Endothelial cell of umbilical vein (primary cell): ENCODE measurements around the gene ANKRD62. TPM values are rescaled to one million over a fixed set of nuclear protein-coding genes. Genes with fewer than 3 reads are reported as not detected.

ENCODE experiments used
- BruUV-seq: library from RNA; stranded (reverse); fragments of 400-500 nt; replicated peaks from 2 replicates; lab custom pipeline; 2021; lab: Mats Ljungman, UMichigan
- CTCF ChIA-PET: fragments of 300-600, 350-600 bp; sonication (Branson Sonifier 250); formaldehyde crosslinking; loops from one replicate; lab custom pipeline; 2021; ENCODE audit warnings: antibody characterized with exemption, inconsistent platforms; lab: Charles Lee
- POLR2A ChIA-PET: fragments of 300-600, 350-600 bp; sonication (Branson Sonifier 250); formaldehyde crosslinking; loops from one replicate; lab custom pipeline; 2021; ENCODE audit warnings: antibody characterized with exemption, inconsistent platforms; lab: Charles Lee
- DNase-seq: peaks from one replicate; pipeline ENCODE4 v3.0.0-alpha.2; 2011; ENCODE audit warnings: low read depth, low spot score
- FAIRE-seq: peaks from 2 replicates; lab custom pipeline; 2011; peaks lifted over from hg19 to GRCh38; lab: Jason Lieb, UNC
- H2AFZ ChIP-seq: 2 replicates; pipeline ENCODE4 v1.6.0; 2012; ENCODE audit warnings: low read depth, low read length, control low read depth, inconsistent platforms
- H3K27ac ChIP-seq: 2 replicates; pipeline ENCODE4 v1.5.1; 2011; ENCODE audit warnings: low read depth, mild to moderate bottlenecking, control low read depth, low read length, moderate library complexity; ENCODE audit not compliant: insufficient read depth
- H3K27me3 ChIP-seq, 2 experiments: 2 replicates each; pipeline versions ENCODE4 v1.6.0 to v1.6.1; 2011; ENCODE audit warnings: low read length in 2 of 2, mixed read lengths in 1 of 2; ENCODE audit not compliant: control insufficient read depth in 2 of 2, insufficient read depth in 2 of 2
- H3K36me3 ChIP-seq, 2 experiments: 2 replicates in 1 of 2; 3 replicates in 1 of 2; pipeline ENCODE4 v1.5.1; 2011; ENCODE audit warnings: low read length in 2 of 2, mild to moderate bottlenecking in 1 of 2, moderate library complexity in 1 of 2; ENCODE audit not compliant: control insufficient read depth in 2 of 2, insufficient read depth in 2 of 2; ENCODE audit errors: extremely low read depth in 1 of 2
- H3K4me1 ChIP-seq: 3 replicates; pipeline ENCODE4 v1.5.1; 2011; ENCODE audit warnings: mild to moderate bottlenecking, low read length; ENCODE audit not compliant: control insufficient read depth, insufficient read depth; ENCODE audit errors: extremely low read depth
- H3K4me2 ChIP-seq: 2 replicates; pipeline ENCODE4 v1.6.1; 2011; ENCODE audit warnings: low read length, control low read depth, mixed read lengths; ENCODE audit not compliant: insufficient read depth
- H3K4me3 ChIP-seq, 3 experiments: fragments of 200-600 bp in 1 of 3; sonication (generic), shearing (Covaris generic) in 1 of 3; replicated peaks in 1 of 3; 2 replicates each; pipeline ENCODE4 v1.5.1; 2011 to 2016; ENCODE audit warnings: control low read depth in 3 of 3, low read length in 3 of 3, mild to moderate bottlenecking in 2 of 3, inconsistent platforms in 1 of 3, low read depth in 1 of 3, moderate library complexity in 1 of 3; ENCODE audit not compliant: insufficient read depth in 1 of 3
- H3K79me2 ChIP-seq: 2 replicates; pipeline ENCODE4 v1.6.0; 2012; ENCODE audit warnings: low read length, inconsistent platforms; ENCODE audit not compliant: control insufficient read depth, insufficient read depth
- H3K9ac ChIP-seq: replicated peaks from 2 replicates; pipeline ENCODE3; 2011; ENCODE audit warnings: low read length, control low read depth; ENCODE audit not compliant: insufficient read depth; ENCODE audit errors: extremely low read depth
- H3K9me1 ChIP-seq: replicated peaks from 3 replicates; pipeline ENCODE4 v1.6.0; 2011; ENCODE audit warnings: mild to moderate bottlenecking, low read length; ENCODE audit not compliant: control insufficient read depth, insufficient read depth; ENCODE audit errors: extremely low read depth
- H3K9me3 ChIP-seq: replicated peaks from 2 replicates; pipeline ENCODE4 v1.5.1; 2012; ENCODE audit warnings: low read length, inconsistent platforms; ENCODE audit not compliant: control insufficient read depth, insufficient read depth
- H4K20me1 ChIP-seq: replicated peaks from 2 replicates; pipeline ENCODE3; 2011; ENCODE audit warnings: mild to moderate bottlenecking, low read length; ENCODE audit not compliant: control insufficient read depth, insufficient read depth; ENCODE audit errors: extremely low read depth
- CTCF ChIP-seq, 2 donors: IDR thresholded peaks; 1 replicate in 1 of 2; 2 replicates in 1 of 2; pipeline ENCODE4 v1.5.1; 2011; ENCODE audit warnings: low read length in 2 of 2, mild to moderate bottlenecking in 2 of 2, moderate library complexity in 2 of 2, control low read depth in 1 of 2, inconsistent platforms in 1 of 2, low read depth in 1 of 2; ENCODE audit not compliant: insufficient read depth in 1 of 2; ENCODE audit errors: extremely low read depth in 1 of 2
- EZH2 ChIP-seq: IDR thresholded peaks from 2 replicates; pipeline ENCODE4 v1.6.1; 2012; ENCODE audit warnings: borderline replicate concordance, low read depth, mild to moderate bottlenecking, moderate library complexity, low read length, inconsistent platforms; ENCODE audit not compliant: severe bottlenecking
- GATA2 ChIP-seq: IDR thresholded peaks from 2 replicates; pipeline ENCODE4 v1.7.0; 2011; ENCODE audit warnings: low read depth, mild to moderate bottlenecking, moderate library complexity, mixed read lengths, low read length; ENCODE audit not compliant: insufficient read length, insufficient read depth
- JUN ChIP-seq: IDR thresholded peaks from 2 replicates; pipeline ENCODE4 v1.6.1; 2011; ENCODE audit warnings: borderline replicate concordance, low read depth; ENCODE audit not compliant: insufficient read length, insufficient read depth
- MAX ChIP-seq: IDR thresholded peaks from 2 replicates; pipeline ENCODE4 v1.6.1; 2011; ENCODE audit not compliant: insufficient read depth, insufficient read length
- MYC ChIP-seq: IDR thresholded peaks from one replicate; pipeline ENCODE4 v1.6.1; 2011; ENCODE audit warnings: mild to moderate bottlenecking, low read depth, low read length
- POLR2A ChIP-seq: IDR thresholded peaks from 2 replicates; pipeline ENCODE4 v1.6.1; 2012; ENCODE audit warnings: low read depth, mild to moderate bottlenecking, control low read depth, low read length
- POLR2AphosphoS5 ChIP-seq: IDR thresholded peaks from 2 replicates; pipeline ENCODE4 v1.6.1; 2012; ENCODE audit warnings: low read depth, mild to moderate bottlenecking, control low read depth, low read length, moderate library complexity; ENCODE audit not compliant: insufficient read depth
- dilution Hi-C: fragments of 300-500 bp; cut with MboI; formaldehyde crosslinking; loops from one replicate; pipeline ENCODE4 v1.15.0; 2019; ENCODE audit warnings: low sequenced_read_pairs; ENCODE audit not compliant: extremely low pct_ligation_motif_present
- intact Hi-C: fragments of 100-400 bp; cut with micrococcal nuclease; formaldehyde crosslinking; loops from one replicate; pipeline ENCODE4 v1.10.0; 2022
- polyA plus RNA-seq, 4 experiments: library from polyadenylated mRNA; depleted of rRNA in 3 of 4; stranded (reverse) in 3 of 4; unstranded in 1 of 4; fragments of >200 nt; gene quantifications; 2 replicates each; pipeline versions ENCODE4 v1.2.1 to v1.2.3, GENCODE V29; 2011 to 2012; ENCODE audit warnings: missing spikeins in 1 of 4
- total RNA-seq: library from RNA; stranded (reverse); gene quantifications from 2 replicates; pipeline ENCODE4 v1.2.3, GENCODE V29; 2021

Gene ANKRD62
- total and polyA plus RNA-seq, 2 donors (not counting 3 experiments of a cell fraction or from before 2014, with no cell fraction given): not detected

- no peak overlapping the region for H2AFZ ChIP-seq
- H3K4me1 ChIP-seq: no peaks in the 10 kb centered on the region
- TF ChIP-seq POLR2AphosphoS5: no peak
- no peak for TF ChIP-seq MYC
- no peak for TF ChIP-seq CTCF (IDR thresholded peaks at IDR 0.05; ENCODE audit: extremely low read depth in 1 of 2, insufficient read depth in 1 of 2, low read depth in 1 of 2, low read length in 2 of 2)
- no peak for TF ChIP-seq MAX
- TF ChIP-seq EZH2: no peak
- no peak for TF ChIP-seq JUN
- no peak for TF ChIP-seq GATA2
- no peak for TF ChIP-seq POLR2A
- DNase-seq: no peak
- no peak overlapping the region for H3K4me3 ChIP-seq
- H3K9ac ChIP-seq: no peak overlapping the region
- peaks cover 2 to 10% of the 10 kb centered on the region in 2 experiments for H3K27me3 ChIP-seq
- BruUV-seq: no TSS peak
- no peak overlapping the region for H3K4me2 ChIP-seq
- intact Hi-C loops (loop anchor here (10.0 kb wide), 1 partner anchor 1800 kb away; no protein-coding TSS in a partner anchor), dilution Hi-C loops (no loop called here)
- no peak for FAIRE-seq
- H3K9me1 ChIP-seq: no peaks in the 10 kb centered on the region
- ChIA-PET CTCF (interaction anchor here (1.5 kb wide), 1 partner anchor 82 kb away, joined by 4 read pairs; no protein-coding TSS in a partner anchor), POLR2A (no interaction called here)
- H3K36me3 ChIP-seq: no peaks in the 10 kb centered on the region
- H4K20me1 ChIP-seq: no peaks in the 10 kb centered on the region
- no peaks in the 10 kb centered on the region for H3K79me2 ChIP-seq
- no peaks in the 10 kb centered on the region for H3K9me3 ChIP-seq
- H3K27ac ChIP-seq: no peak overlapping the region
Observed at GRCh38 chr18:12154361-12154760, 60.7 kb downstream of the ANKRD62 start.
